ENCODE results near the gene ALPG.

DNA sequence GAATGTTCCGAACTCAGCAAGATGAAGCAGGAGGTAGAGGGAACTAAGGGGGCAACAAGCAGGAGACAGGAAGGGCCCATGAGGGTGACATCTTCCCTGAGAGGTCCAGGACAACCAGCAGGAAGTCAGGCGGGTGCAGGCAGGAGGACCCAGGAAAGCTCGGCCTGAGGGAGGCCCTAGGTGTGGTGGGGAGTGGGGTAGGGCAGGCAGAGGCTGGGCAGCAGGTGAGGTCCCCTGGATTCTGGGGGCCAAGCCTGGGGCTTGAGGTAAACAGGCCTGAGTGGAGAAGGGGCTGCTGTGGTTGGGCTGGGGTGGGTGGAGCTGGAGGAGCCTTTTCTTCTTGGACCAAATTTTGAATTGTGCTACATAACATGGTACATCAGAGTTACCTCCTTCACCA lies 4.1 kb upstream of the ALPG start:
- no peak for TF ChIP-seq EZH2 (IDR thresholded peaks at IDR 0.05; ENCODE audit: borderline replicate concordance, low read length)
- TF ChIP-seq, protein P1, sequence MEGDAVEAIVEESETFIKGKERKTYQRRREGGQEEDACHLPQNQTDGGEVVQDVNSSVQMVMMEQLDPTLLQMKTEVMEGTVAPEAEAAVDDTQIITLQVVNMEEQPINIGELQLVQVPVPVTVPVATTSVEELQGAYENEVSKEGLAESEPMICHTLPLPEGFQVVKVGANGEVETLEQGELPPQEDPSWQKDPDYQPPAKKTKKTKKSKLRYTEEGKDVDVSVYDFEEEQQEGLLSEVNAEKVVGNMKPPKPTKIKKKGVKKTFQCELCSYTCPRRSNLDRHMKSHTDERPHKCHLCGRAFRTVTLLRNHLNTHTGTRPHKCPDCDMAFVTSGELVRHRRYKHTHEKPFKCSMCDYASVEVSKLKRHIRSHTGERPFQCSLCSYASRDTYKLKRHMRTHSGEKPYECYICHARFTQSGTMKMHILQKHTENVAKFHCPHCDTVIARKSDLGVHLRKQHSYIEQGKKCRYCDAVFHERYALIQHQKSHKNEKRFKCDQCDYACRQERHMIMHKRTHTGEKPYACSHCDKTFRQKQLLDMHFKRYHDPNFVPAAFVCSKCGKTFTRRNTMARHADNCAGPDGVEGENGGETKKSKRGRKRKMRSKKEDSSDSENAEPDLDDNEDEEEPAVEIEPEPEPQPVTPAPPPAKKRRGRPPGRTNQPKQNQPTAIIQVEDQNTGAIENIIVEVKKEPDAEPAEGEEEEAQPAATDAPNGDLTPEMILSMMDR (IDR thresholded peaks at IDR 0.05; ENCODE audit: low read length): no peak
